ENCODE results near the gene ANP32E.

DNA sequence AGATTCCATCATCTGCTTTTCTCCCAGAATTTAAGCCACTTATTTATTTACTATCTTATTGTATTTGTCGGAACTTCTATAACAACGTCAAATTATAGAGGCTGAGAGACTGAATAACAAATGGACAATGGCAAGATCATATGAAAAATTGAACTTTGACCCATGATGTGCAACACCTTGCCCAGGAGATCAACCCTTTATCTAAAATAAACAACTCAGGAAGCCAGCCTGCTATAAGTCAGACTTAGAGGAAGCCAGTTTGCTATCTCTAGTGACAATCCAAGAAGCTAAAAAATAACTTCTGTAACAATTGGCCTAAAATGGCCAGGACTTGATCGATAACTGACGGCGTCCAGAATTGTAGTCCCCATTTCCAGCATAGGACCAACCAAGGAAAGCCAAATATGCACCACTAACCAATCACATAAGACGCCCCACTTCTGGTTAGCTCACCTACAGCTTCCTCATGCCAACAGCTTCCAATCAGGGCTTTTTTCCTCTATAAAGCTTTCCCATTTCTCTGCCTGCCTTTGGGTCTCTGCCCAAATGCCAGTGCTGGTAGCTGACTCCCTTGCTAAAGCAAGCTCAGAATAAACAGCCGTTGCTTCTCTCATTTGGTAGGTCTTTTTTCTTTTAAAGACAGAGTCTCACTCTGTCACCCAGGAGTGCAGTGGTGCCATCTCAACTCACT, 28.5 kb downstream of the ANP32E start:
- TF ChIP-seq, protein P1, sequence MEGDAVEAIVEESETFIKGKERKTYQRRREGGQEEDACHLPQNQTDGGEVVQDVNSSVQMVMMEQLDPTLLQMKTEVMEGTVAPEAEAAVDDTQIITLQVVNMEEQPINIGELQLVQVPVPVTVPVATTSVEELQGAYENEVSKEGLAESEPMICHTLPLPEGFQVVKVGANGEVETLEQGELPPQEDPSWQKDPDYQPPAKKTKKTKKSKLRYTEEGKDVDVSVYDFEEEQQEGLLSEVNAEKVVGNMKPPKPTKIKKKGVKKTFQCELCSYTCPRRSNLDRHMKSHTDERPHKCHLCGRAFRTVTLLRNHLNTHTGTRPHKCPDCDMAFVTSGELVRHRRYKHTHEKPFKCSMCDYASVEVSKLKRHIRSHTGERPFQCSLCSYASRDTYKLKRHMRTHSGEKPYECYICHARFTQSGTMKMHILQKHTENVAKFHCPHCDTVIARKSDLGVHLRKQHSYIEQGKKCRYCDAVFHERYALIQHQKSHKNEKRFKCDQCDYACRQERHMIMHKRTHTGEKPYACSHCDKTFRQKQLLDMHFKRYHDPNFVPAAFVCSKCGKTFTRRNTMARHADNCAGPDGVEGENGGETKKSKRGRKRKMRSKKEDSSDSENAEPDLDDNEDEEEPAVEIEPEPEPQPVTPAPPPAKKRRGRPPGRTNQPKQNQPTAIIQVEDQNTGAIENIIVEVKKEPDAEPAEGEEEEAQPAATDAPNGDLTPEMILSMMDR (IDR thresholded peaks at IDR 0.05), result no peak
- no peak for TF ChIP-seq POLR2A (IDR thresholded peaks at IDR 0.05)
- TF ChIP-seq EP300 (IDR thresholded peaks at IDR 0.05), result no peak

Measured in ovary (tissue), 3 donors.